Small intestine (tissue), 7 donors: Measurements from ENCODE around the gene AK4. TPM values are rescaled to one million over a fixed set of nuclear protein-coding genes. Genes with fewer than 3 reads are reported as not detected.
A peak's percentile ranks its signal among the peaks of the same experiment; 100 is the strongest.

Experiments
- DNase-seq, 2 donors: peaks; one replicate each; pipeline versions ENCODE4 v3.0.0 to v3.0.0-alpha.2; 2013
- FAIRE-seq: peaks from 2 replicates; lab custom pipeline; 2012; peaks lifted over from hg19 to GRCh38; lab: Jason Lieb, UNC
- H3K27ac ChIP-seq, 3 donors: one replicate each; pipeline ENCODE4 v1.5.1; 2013; ENCODE audit warnings: low read length in 2 of 3, mild to moderate bottlenecking in 2 of 3, control low read depth in 1 of 3, inconsistent platforms in 1 of 3, low read depth in 1 of 3, moderate library complexity in 1 of 3
- H3K27me3 ChIP-seq, 3 donors: one replicate each; pipeline ENCODE4 v1.6.1; 2013; ENCODE audit warnings: low read length in 3 of 3, inconsistent platforms in 1 of 3; ENCODE audit not compliant: control insufficient read depth in 3 of 3, insufficient read depth in 3 of 3
- H3K36me3 ChIP-seq, 3 donors: one replicate each; pipeline ENCODE4 v1.6.1; 2013; ENCODE audit warnings: low read length in 3 of 3, inconsistent platforms in 1 of 3, low read depth in 1 of 3, mild to moderate bottlenecking in 1 of 3, moderate library complexity in 1 of 3; ENCODE audit not compliant: control insufficient read depth in 3 of 3, insufficient read depth in 2 of 3
- H3K4me1 ChIP-seq, 3 donors: one replicate each; pipeline ENCODE4 v1.6.1; 2013; ENCODE audit warnings: low read length in 2 of 3, inconsistent platforms in 1 of 3, low read depth in 1 of 3, mild to moderate bottlenecking in 1 of 3, moderate library complexity in 1 of 3; ENCODE audit not compliant: control insufficient read depth in 3 of 3, insufficient read depth in 2 of 3
- H3K4me3 ChIP-seq, 3 donors: one replicate each; pipeline ENCODE4 v1.5.1; 2013; ENCODE audit warnings: low read length in 3 of 3, control low read depth in 1 of 3, inconsistent platforms in 1 of 3, low read depth in 1 of 3, mild to moderate bottlenecking in 1 of 3, moderate library complexity in 1 of 3
- H3K9me3 ChIP-seq, 2 donors: one replicate each; pipeline ENCODE4 v1.6.1; 2013; ENCODE audit warnings: low read depth in 1 of 2, low read length in 1 of 2; ENCODE audit not compliant: control insufficient read depth in 2 of 2, insufficient read depth in 1 of 2
- WGBS, 3 donors: extraction: QIAGEN DNeasy Blood & Tissue Kit; methylation state at CpG; one replicate each; pipeline ENCODE4 v1.1.7; 2013; 5-methylcytosine and 5-hydroxymethylcytosine counted together
- polyA plus RNA-seq, 4 donors: library from polyadenylated mRNA; stranded (reverse) in 3 of 4; unstranded in 1 of 4; fragments of 200-250 nt in 3 of 4; fragments of 120-200 nt in 1 of 4; gene quantifications; one replicate each; pipeline versions ENCODE4 v1.2.1 to v1.2.3, GENCODE V29; 2013
- donor health status: healthy with polysubstance abuse.
- donor health status: control.
- donor health status: control.
- donor health status: Bipolar disorder and iron deficiency.
- donor health status: healthy.

The AK4 gene
- polyA plus RNA-seq, 4 donors = 2.0 to 51.8 (median 4.6) TPM

DNA sequence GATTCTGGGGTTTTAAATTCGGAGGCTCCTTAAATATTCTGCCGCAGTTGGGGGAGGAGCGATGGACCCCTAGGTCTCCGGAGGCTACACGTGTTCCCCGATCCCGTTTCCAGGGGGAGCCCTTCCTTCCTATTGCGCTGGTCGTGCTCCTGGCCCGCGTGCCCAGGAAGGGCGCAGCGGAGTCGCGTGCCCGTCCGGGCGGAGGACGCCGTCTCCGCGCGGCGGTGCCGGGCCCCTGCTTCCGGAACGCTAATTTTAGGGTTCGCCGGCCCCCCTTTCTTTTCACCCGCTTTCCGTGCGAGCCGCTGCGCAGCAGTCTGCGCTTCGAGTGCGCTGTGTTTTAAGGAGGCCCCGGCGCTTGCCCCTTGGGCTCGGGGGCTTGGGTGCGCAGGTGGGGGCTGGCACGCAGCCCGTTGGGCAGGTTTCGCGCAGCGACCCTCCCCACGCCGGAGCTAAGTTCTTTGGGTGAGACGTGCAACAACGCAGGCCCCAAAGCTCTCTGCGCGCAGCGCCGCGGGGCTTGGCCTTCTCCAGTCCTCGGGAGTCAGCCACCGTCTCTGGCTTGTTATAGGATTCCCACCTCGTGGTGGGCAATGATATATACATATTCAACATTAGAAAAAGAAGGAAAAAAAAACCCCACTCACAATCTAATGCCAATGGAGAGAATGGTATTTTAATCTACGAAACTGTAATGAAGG, 117.8 kb downstream of the AK4 start:
- FAIRE-seq = no peak
- Histone ChIP-seq H3K27me3 (peaks cover 2 to 21% (median 15%) of the 10 kb centered on the region in 3 donors), H3K4me1 (peaks cover 0 to 3% (median 0%) of the 10 kb centered on the region in 3 donors), H3K36me3 (no peaks in the 10 kb centered on the region), H3K4me3 (peak overlapping the region in 2 of 3 donors; percentile 37 to 38), H3K27ac (no peak overlapping the region), H3K9me3 (no peaks in the 10 kb centered on the region)
- DNase-seq = peak; percentile 11 to 57
- WGBS, 3 donors = 3 to 7% (median 5%) methylated on average over 58 to 59 of the region's 59 CpGs

DNA sequence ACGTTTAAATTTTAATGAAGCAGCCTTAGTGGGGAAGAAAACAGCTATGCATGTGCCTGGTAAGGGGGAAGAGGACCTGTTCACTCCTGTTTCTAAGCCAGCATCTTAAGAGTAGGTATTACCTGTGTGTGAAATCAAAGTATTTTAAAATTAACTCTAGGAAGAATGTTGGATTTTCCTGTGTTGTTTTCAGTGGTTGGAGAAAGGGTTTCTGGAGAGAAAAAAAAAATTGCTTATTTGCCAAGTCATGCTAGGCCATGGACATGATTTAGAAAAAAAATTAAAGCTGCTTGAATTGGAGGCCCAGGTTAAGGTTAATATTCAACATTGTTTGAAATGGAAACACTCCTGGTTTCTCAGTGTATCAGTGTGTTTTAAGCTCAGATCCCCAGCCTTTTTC, 118.5 kb downstream of the AK4 start:
- H3K27ac ChIP-seq = no peak overlapping the region
- no peak for FAIRE-seq
- peaks cover 0 to 3% (median 0%) of the 10 kb centered on the region in 3 donors for H3K4me1 ChIP-seq
- no peaks in the 10 kb centered on the region for H3K36me3 ChIP-seq
- 16 to 26% (median 16%) methylated on average over 1 of the region's 1 CpG for WGBS, 3 donors
- no peak for DNase-seq
- no peaks in the 10 kb centered on the region for H3K9me3 ChIP-seq
- H3K27me3 ChIP-seq = peaks cover 2 to 21% (median 15%) of the 10 kb centered on the region in 3 donors
- no peak overlapping the region for H3K4me3 ChIP-seq

- DNase-seq = no peak
- H3K4me3 ChIP-seq = no peak overlapping the region
- no peak for FAIRE-seq
- H3K4me1 ChIP-seq = peaks cover 0 to 3% (median 0%) of the 10 kb centered on the region in 3 donors
- H3K27me3 ChIP-seq = peaks cover 2 to 21% (median 15%) of the 10 kb centered on the region in 3 donors
- H3K36me3 ChIP-seq = no peaks in the 10 kb centered on the region
- no peaks in the 10 kb centered on the region for H3K9me3 ChIP-seq
- WGBS, 3 donors = 79 to 83% (median 82%) methylated on average over 4 of the region's 4 CpGs
- H3K27ac ChIP-seq = no peak overlapping the region
Observed at GRCh38 chr1:65267271-65267670, 119.3 kb downstream of the AK4 start.

- no peak for FAIRE-seq
- Histone ChIP-seq H3K27ac (no peak overlapping the region), H3K4me3 (no peak overlapping the region), H3K4me1 (peaks cover 0 to 3% (median 0%) of the 10 kb centered on the region in 3 donors), H3K27me3 (peaks cover 2 to 21% (median 15%) of the 10 kb centered on the region in 3 donors), H3K9me3 (no peaks in the 10 kb centered on the region), H3K36me3 (no peaks in the 10 kb centered on the region)
- no peak for DNase-seq
- WGBS, 3 donors = 46 to 63% (median 50%) methylated on average over 1 of the region's 1 CpG
Observed at GRCh38 chr1:65267683-65268082, 119.7 kb downstream of the AK4 start.

DNA sequence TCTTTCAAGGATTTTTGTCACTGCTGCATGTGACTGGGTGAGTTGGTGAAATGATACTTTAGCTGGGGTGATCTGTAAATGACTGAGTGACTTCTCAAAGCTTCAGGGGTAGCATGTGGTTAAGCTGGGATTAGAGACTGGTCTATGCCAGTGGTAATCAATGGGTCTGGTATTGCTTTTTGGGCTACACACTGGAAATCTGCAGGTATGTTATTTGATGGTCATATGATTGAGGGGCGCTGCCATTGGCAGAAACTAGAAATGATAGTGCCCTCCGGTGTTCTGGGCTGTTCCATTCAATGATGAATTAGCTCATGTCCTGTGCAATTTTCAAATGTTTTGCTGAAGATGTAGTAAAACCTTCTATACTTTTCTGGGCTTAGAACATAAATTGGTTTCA, 121.6 kb downstream of the AK4 start:
- no peaks in the 10 kb centered on the region for H3K9me3 ChIP-seq
- peaks cover 0 to 1% (median 0%) of the 10 kb centered on the region in 3 donors for H3K4me1 ChIP-seq
- no peaks in the 10 kb centered on the region for H3K36me3 ChIP-seq
- H3K27me3 ChIP-seq = peaks cover 2 to 13% (median 9%) of the 10 kb centered on the region in 3 donors
- H3K27ac ChIP-seq = no peak overlapping the region
- FAIRE-seq (no peak), DNase-seq (no peak)
- WGBS, 3 donors = 66 to 86% (median 78%) methylated on average over 2 of the region's 2 CpGs
- H3K4me3 ChIP-seq = no peak overlapping the region

- Histone ChIP-seq H3K4me1 (no peaks in the 10 kb centered on the region), H3K27ac (no peak overlapping the region), H3K4me3 (no peak overlapping the region), H3K9me3 (no peaks in the 10 kb centered on the region), H3K27me3 (peaks cover 0 to 3% (median 0%) of the 10 kb centered on the region in 3 donors), H3K36me3 (no peaks in the 10 kb centered on the region)
- no peak for FAIRE-seq
- DNase-seq = no peak
- 56 to 67% (median 61%) methylated on average over 1 of the region's 1 CpG for WGBS, 3 donors
Observed at GRCh38 chr1:65276197-65276939, 128.4 kb downstream of the AK4 start.

- no peak for DNase-seq
- no peaks in the 10 kb centered on the region for H3K4me1 ChIP-seq
- H3K27ac ChIP-seq = no peak overlapping the region
- H3K27me3 ChIP-seq = peaks cover 0 to 3% (median 0%) of the 10 kb centered on the region in 3 donors
- no peak for FAIRE-seq
- H3K4me3 ChIP-seq = no peak overlapping the region
- no peaks in the 10 kb centered on the region for H3K36me3 ChIP-seq
- WGBS, 3 donors = 55 to 61% (median 60%) methylated on average over 10 of the region's 10 CpGs
- H3K9me3 ChIP-seq = no peaks in the 10 kb centered on the region
Observed at GRCh38 chr1:65277605-65278347, 129.8 kb downstream of the AK4 start.
